MM.1S (cell line): ENCODE results near the gene LRRN2.

Source experiments
- DNase-seq: peaks from one replicate; pipeline ENCODE4 v3.0.0-alpha.2; 2015
- H2AFZ ChIP-seq: fragments of 300-600 bp; sonication (generic); 2 replicates; pipeline ENCODE4 v1.6.0; 2016; ENCODE audit warnings: antibody characterized with exemption, low read length
- H3F3A ChIP-seq: fragments of 300-600 bp; sonication (generic); 2 replicates; pipeline ENCODE4 v1.6.1; 2016; ENCODE audit warnings: mild to moderate bottlenecking, antibody characterized with exemption, low read length, moderate library complexity, mixed read lengths; ENCODE audit not compliant: insufficient read depth
- H3K27ac ChIP-seq: fragments of 300-600 bp; sonication (generic); 2 replicates; pipeline ENCODE4 v1.5.1; 2016; ENCODE audit warnings: mild to moderate bottlenecking, low read length
- H3K27me3 ChIP-seq: fragments of 300-600 bp; sonication (generic); replicated peaks from 2 replicates; pipeline ENCODE4 v1.6.0; 2016; ENCODE audit warnings: low read length; ENCODE audit not compliant: insufficient read depth
- H3K36me3 ChIP-seq: fragments of 300-600 bp; sonication (generic); replicated peaks from 2 replicates; pipeline ENCODE4 v1.6.1; 2016; ENCODE audit warnings: mild to moderate bottlenecking, low read length, mixed read lengths; ENCODE audit not compliant: insufficient read depth
- H3K4me1 ChIP-seq: fragments of 300-600 bp; sonication (generic); 2 replicates; pipeline ENCODE4 v1.6.1; 2016; ENCODE audit warnings: low read length, mixed read lengths
- H3K4me2 ChIP-seq: fragments of 300-600 bp; sonication (generic); 2 replicates; pipeline ENCODE4 v1.6.0; 2016; ENCODE audit warnings: low read depth, low read length
- H3K4me3 ChIP-seq: fragments of 300-600 bp; sonication (generic); 2 replicates; pipeline ENCODE4 v1.5.1; 2016; ENCODE audit warnings: low read length, mixed read lengths
- H3K79me2 ChIP-seq: fragments of 300-600 bp; sonication (generic); 2 replicates; pipeline ENCODE4 v1.6.1; 2016; ENCODE audit warnings: mixed run types, low read length, mixed read lengths
- H3K9ac ChIP-seq: fragments of 300-600 bp; sonication (generic); 2 replicates; pipeline ENCODE4 v1.6.1; 2016; ENCODE audit warnings: low read length, mixed read lengths
- H3K9me2 ChIP-seq: fragments of 300-600 bp; sonication (generic); replicated peaks from 2 replicates; pipeline ENCODE4 v1.6.1; 2016; ENCODE audit warnings: mild to moderate bottlenecking, low read length, mixed read lengths; ENCODE audit not compliant: insufficient read depth
- H3K9me3 ChIP-seq: fragments of 300-600 bp; sonication (generic); replicated peaks from 2 replicates; pipeline ENCODE4 v1.6.1; 2016; ENCODE audit warnings: mild to moderate bottlenecking, low read length, mixed read lengths; ENCODE audit not compliant: insufficient read depth
- H4K20me1 ChIP-seq: fragments of 300-600 bp; sonication (generic); 2 replicates; pipeline ENCODE4 v1.6.1; 2016; ENCODE audit warnings: mild to moderate bottlenecking, low read length, moderate library complexity, mixed read lengths; ENCODE audit not compliant: insufficient read depth
- EZH2 ChIP-seq: fragments of 300-600 bp; sonication (generic); optimal IDR thresholded peaks from 2 replicates; pipeline ENCODE3; 2017; ENCODE audit warnings: low read depth, mild to moderate bottlenecking, antibody characterized with exemption, low read length, mixed read lengths
- EZH2phosphoT487 ChIP-seq: fragments of 300-600 bp; sonication (generic); IDR thresholded peaks from 2 replicates; pipeline ENCODE4 v1.6.1; 2018; ENCODE audit warnings: antibody characterized with exemption, low read length
- TF ChIP-seq, protein P1 (sequence below): fragments of 300-600 bp; sonication (generic); IDR thresholded peaks from 2 replicates; pipeline ENCODE4 v1.5.1; 2016; ENCODE audit warnings: antibody characterized with exemption, low read length, mixed read lengths

The LRRN2 gene

DNA sequence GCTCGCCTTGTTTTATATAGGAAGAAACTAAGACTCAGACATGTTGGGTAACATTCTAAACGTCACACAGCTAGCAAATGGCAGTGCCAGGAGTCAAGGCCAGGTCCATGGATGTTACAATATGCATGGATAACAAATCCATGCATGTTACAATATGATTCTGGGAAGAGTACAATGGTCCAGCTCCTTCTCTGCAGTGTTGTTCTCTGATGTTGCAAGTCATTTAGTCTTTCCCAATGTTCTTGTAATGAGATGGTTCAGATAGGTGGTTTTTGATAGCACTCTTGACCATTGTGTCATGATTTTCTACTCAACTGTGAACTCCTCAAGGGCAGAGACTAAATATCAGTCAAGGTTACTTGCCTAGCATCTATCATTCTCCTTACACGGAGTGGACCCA, 15.7 kb upstream of the LRRN2 start:
- Histone ChIP-seq H3F3A (no peaks in the 10 kb centered on the region), H3K9ac (no peak overlapping the region), H4K20me1 (no peaks in the 10 kb centered on the region), H3K9me3 (no peaks in the 10 kb centered on the region), H3K9me2 (no peaks in the 10 kb centered on the region), H3K4me1 (no peaks in the 10 kb centered on the region), H3K79me2 (no peaks in the 10 kb centered on the region), H3K4me3 (no peak overlapping the region), H2AFZ (no peak overlapping the region), H3K36me3 (no peaks in the 10 kb centered on the region), H3K27me3 (no peaks in the 10 kb centered on the region), H3K4me2 (no peak overlapping the region), H3K27ac (no peak overlapping the region)
- DNase-seq: no peak
- TF ChIP-seq, protein P1, sequence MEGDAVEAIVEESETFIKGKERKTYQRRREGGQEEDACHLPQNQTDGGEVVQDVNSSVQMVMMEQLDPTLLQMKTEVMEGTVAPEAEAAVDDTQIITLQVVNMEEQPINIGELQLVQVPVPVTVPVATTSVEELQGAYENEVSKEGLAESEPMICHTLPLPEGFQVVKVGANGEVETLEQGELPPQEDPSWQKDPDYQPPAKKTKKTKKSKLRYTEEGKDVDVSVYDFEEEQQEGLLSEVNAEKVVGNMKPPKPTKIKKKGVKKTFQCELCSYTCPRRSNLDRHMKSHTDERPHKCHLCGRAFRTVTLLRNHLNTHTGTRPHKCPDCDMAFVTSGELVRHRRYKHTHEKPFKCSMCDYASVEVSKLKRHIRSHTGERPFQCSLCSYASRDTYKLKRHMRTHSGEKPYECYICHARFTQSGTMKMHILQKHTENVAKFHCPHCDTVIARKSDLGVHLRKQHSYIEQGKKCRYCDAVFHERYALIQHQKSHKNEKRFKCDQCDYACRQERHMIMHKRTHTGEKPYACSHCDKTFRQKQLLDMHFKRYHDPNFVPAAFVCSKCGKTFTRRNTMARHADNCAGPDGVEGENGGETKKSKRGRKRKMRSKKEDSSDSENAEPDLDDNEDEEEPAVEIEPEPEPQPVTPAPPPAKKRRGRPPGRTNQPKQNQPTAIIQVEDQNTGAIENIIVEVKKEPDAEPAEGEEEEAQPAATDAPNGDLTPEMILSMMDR: no peak

DNA sequence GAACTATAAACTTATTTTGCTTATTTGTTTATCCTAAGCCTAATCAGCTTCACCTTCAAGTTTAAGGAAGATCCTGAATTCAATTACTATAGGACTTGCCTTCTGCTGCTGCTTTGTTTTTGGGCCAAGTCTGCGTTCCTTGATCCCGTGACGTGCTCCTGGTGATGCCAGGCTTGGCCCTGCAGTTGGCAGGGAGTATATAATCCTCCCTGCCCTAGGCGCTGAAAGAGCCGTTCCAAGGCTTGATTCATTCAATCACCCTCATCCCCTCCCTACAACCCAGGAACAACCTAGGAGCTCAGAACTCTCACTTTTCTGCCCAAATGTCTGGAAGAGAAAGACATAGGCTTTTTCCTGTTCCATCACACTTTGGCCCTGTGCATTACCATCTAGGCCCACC, 12.4 kb upstream of the LRRN2 start:
- H3F3A ChIP-seq: no peaks in the 10 kb centered on the region
- H3K4me2 ChIP-seq: no peak overlapping the region

DNA sequence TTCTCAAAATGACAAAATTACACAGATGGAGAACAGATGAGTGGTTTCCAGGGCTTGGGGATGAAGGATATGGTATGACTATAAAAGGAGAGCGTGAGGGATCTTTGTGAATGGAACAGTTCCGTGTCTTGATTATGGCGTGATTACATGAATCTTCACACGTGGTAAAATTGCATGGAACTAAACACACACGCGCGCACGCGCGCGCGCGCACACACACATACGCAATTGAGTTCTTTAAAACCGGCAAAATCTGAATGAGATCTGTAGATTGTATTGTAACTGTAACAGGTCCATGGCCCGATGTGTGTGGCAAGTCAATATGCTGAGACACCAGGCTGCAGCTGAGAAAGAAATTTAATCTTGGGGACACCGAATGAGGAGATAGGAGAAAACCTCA, 11.1 kb upstream of the LRRN2 start:
- no peak overlapping the region for H3K27ac ChIP-seq
- no peak for DNase-seq
- TF ChIP-seq, protein P1: no peak
- TF ChIP-seq EZH2phosphoT487 (no peak), EZH2 (no peak)

More for the DNA sequence above, 12.4 kb upstream of the LRRN2 start:
- Histone ChIP-seq H3K4me1 (no peaks in the 10 kb centered on the region), H3K4me3 (no peak overlapping the region), H4K20me1 (no peaks in the 10 kb centered on the region), H3K79me2 (no peaks in the 10 kb centered on the region), H3K27me3 (no peaks in the 10 kb centered on the region), H3K9me3 (no peaks in the 10 kb centered on the region), H3K36me3 (no peaks in the 10 kb centered on the region), H2AFZ (no peak overlapping the region), H3K27ac (no peak overlapping the region), H3K9ac (no peak overlapping the region), H3K9me2 (no peaks in the 10 kb centered on the region)
- no peak for TF ChIP-seq EZH2
- TF ChIP-seq EZH2phosphoT487: no peak
- TF ChIP-seq, protein P1: no peak
- DNase-seq: no peak

DNA sequence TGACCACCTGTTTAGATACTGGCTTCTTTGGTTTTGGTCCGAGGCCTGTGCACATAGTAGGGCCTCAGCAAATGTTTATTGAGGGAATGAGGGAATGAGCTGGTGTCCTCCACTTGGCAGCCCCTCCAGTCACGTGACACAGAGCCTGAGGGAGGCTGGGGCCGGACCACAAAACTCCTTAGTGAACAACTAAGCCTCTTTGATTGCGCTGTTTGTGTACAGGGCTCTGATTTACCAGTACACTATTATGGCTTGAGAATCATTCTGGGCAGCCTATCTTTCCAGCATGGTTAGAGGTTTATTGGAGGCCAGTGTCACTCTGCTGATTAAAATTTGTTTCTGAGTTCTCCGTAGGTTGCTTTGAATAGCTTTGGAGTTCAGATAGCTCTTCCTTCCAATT, 10.2 kb upstream of the LRRN2 start:
- Histone ChIP-seq H3K4me2 (no peak overlapping the region), H3K79me2 (no peaks in the 10 kb centered on the region), H3K4me1 (peaks cover 9% of the 10 kb centered on the region), H3K4me3 (no peak overlapping the region), H3K27ac (no peak overlapping the region), H4K20me1 (no peaks in the 10 kb centered on the region), H3K9me2 (no peaks in the 10 kb centered on the region), H3K9me3 (no peaks in the 10 kb centered on the region), H2AFZ (no peak overlapping the region), H3K36me3 (no peaks in the 10 kb centered on the region), H3K9ac (no peak overlapping the region), H3F3A (no peaks in the 10 kb centered on the region), H3K27me3 (no peaks in the 10 kb centered on the region)
- TF ChIP-seq EZH2phosphoT487 (no peak), EZH2 (no peak)
- TF ChIP-seq, protein P1: no peak
- no peak for DNase-seq

More for the DNA sequence above, 11.1 kb upstream of the LRRN2 start:
- Histone ChIP-seq H3K4me3 (no peak overlapping the region), H3K9me2 (no peaks in the 10 kb centered on the region), H3K4me1 (peaks cover 7% of the 10 kb centered on the region), H3K36me3 (no peaks in the 10 kb centered on the region), H3K27me3 (no peaks in the 10 kb centered on the region), H3K9me3 (no peaks in the 10 kb centered on the region), H3K4me2 (no peak overlapping the region), H4K20me1 (no peaks in the 10 kb centered on the region), H3F3A (no peaks in the 10 kb centered on the region), H3K9ac (no peak overlapping the region), H3K79me2 (no peaks in the 10 kb centered on the region), H2AFZ (no peak overlapping the region)
